Measurements from ENCODE around the gene PPARGC1A. TPM values are rescaled to one million over a fixed set of nuclear protein-coding genes. Genes with fewer than 3 reads are reported as not detected.
A peak's percentile ranks its signal among the peaks of the same experiment; 100 is the strongest.

The PPARGC1A gene
- total and polyA plus RNA-seq, 2 of the 13 experiments (the other 11 are each of a cell fraction or from before 2014, with no cell fraction given): 20.7 to 37.3 TPM

GRCh38 chr4:23887989-23888388, 1.9 kb downstream of the PPARGC1A start:
- no TSS peak for BruUV-seq (replicated peaks)
- CTCF ChIA-PET (ENCODE audit: low intra/inter-chr PET ratio, low total read pairs): no interaction called here
- in situ Hi-C loops (cut with HindIII; ENCODE audit: extremely low pct_ligation_motif_present, low pct_unique_long_range_greater_than_20kb): loop anchor here (25.0 kb wide), 1 partner anchor 699 kb away; the partner anchor contains the start of gene DHX15

GRCh38 chr4:23887173-23887572, 2.7 kb downstream of the PPARGC1A start:
- no peaks in the 10 kb centered on the region for H3K9me3 ChIP-seq (ENCODE audit: low read length)
- BruUV-seq (replicated peaks): no TSS peak
- no peak overlapping the region for H3K27ac ChIP-seq (ENCODE audit: extremely low read length, insufficient read depth, low read length)
- intact Hi-C loops (cut with micrococcal nuclease; ENCODE audit: unreplicated experiment): loop anchor here (10.0 kb wide), 1 partner anchor 102 kb away; no protein-coding TSS in a partner anchor
- in situ Hi-C loops (cut with HindIII; ENCODE audit: extremely low pct_ligation_motif_present, low pct_unique_long_range_greater_than_20kb): loop anchor here (25.0 kb wide), 1 partner anchor 700 kb away; the partner anchor contains the start of gene DHX15
- ATAC-seq: no peak
- H3K4me3 ChIP-seq (replicated peaks in 1 of 3; ENCODE audit: insufficient read depth in 1 of 3, low read depth in 2 of 3, low read length in 3 of 3): peak overlapping the region; percentile 79 to 82 (median 80); a peak in 5 of 6 replicates
- peaks cover 5% of the 10 kb centered on the region for H4K20me1 ChIP-seq (ENCODE audit: insufficient read depth, low read length)
- WGBS (ENCODE audit: low lambda C conversion rate): 88% methylated on average over 3 of the region's 3 CpGs
- FAIRE-seq: no peak
- peaks cover 0 to 4% of the 10 kb centered on the region in 2 experiments; a peak in 1 of 5 replicates for H3K27me3 ChIP-seq (ENCODE audit: control insufficient read depth in 1 of 2, insufficient read depth in 2 of 2, low read length in 2 of 2)
- no peak overlapping the region for H2AFZ ChIP-seq (ENCODE audit: low read length)
- peak overlapping the region; percentile 93 for H3K4me2 ChIP-seq (ENCODE audit: low read depth, low read length)
- TF ChIP-seq RFX3 (CRISPR knock-in tag; IDR thresholded peaks at IDR 0.05) (no peak), SKI (IDR thresholded peaks at IDR 0.05; ENCODE audit: partially characterized antibody) (no peak), FLYWCH1 (CRISPR knock-in tag; IDR thresholded peaks at IDR 0.05) (no peak), KDM4B (CRISPR knock-in tag; IDR thresholded peaks at IDR 0.05) (no peak), ZFYVE20 (CRISPR knock-in tag; IDR thresholded peaks at IDR 0.05; ENCODE audit: borderline replicate concordance, low read depth) (no peak), IKZF1 (IDR thresholded peaks at IDR 0.05) (no peak), ZNF235 (CRISPR knock-in tag; IDR thresholded peaks at IDR 0.05; ENCODE audit: borderline replicate concordance) (no peak), NFIC (IDR thresholded peaks at IDR 0.05; ENCODE audit: low read length) (no peak), FOXA1 (IDR thresholded peaks at IDR 0.05) (no peak), FOXA1 (CRISPR knock-in tag; IDR thresholded peaks at IDR 0.05) (no peak)
- peaks cover 62% of the 10 kb centered on the region for H3K4me1 ChIP-seq (ENCODE audit: insufficient read depth, low read length)
- DNase-seq (ENCODE audit: low spot score): no peak
- peak overlapping the region; percentile 75; the same call in 1 of the 2 replicates for H3K9ac ChIP-seq (ENCODE audit: insufficient read depth, low read depth, low read length)
- ChIA-PET CTCF (ENCODE audit: low intra/inter-chr PET ratio, low total read pairs) (no interaction called here), POLR2A (interaction anchor here (1.0 kb wide), 1 partner anchor 10 kb away, joined by 3 read pairs; no protein-coding TSS in a partner anchor)
- peaks cover 1 to 16% of the 10 kb centered on the region in 2 experiments; a peak in 2 of 5 replicates for H3K36me3 ChIP-seq (replicated peaks in 1 of 2; ENCODE audit: control insufficient read depth in 1 of 2, insufficient read depth in 2 of 2, low read length in 2 of 2)
- peaks cover 60% of the 10 kb centered on the region for H3K79me2 ChIP-seq (ENCODE audit: insufficient read depth, low read length)

More at GRCh38 chr4:23887989-23888388, 1.9 kb downstream of the PPARGC1A start:
- Histone ChIP-seq H3K36me3 (replicated peaks in 1 of 2; ENCODE audit: control insufficient read depth in 1 of 2, insufficient read depth in 2 of 2, low read length in 2 of 2) (peaks cover 1 to 13% of the 10 kb centered on the region in 2 experiments; a peak in 1 of 5 replicates), H3K27me3 (ENCODE audit: control insufficient read depth in 1 of 2, insufficient read depth in 2 of 2, low read length in 2 of 2) (peaks cover 2 to 4% of the 10 kb centered on the region in 2 experiments; a peak in 1 of 5 replicates), H3K4me1 (ENCODE audit: insufficient read depth, low read length) (peaks cover 54% of the 10 kb centered on the region), H3K27ac (ENCODE audit: extremely low read length, insufficient read depth, low read length) (peak overlapping the region; percentile 66), H3K9me3 (ENCODE audit: low read length) (no peaks in the 10 kb centered on the region), H3K4me3 (replicated peaks in 1 of 3; ENCODE audit: insufficient read depth in 1 of 3, low read depth in 2 of 3, low read length in 3 of 3) (peak overlapping the region; percentile 79 to 82 (median 80)), H3K9ac (ENCODE audit: insufficient read depth, low read depth, low read length) (peak overlapping the region; percentile 75), H2AFZ (ENCODE audit: low read length) (no peak overlapping the region), H4K20me1 (ENCODE audit: insufficient read depth, low read length) (peaks cover 5% of the 10 kb centered on the region), H3K79me2 (ENCODE audit: insufficient read depth, low read length) (peaks cover 60% of the 10 kb centered on the region), H3K4me2 (ENCODE audit: low read depth, low read length) (peak overlapping the region; percentile 93)
- intact Hi-C loops (cut with micrococcal nuclease; ENCODE audit: unreplicated experiment): loop anchor here (1.0 to 10.0 kb wide), 2 partner anchors 24 to 103 kb away; no protein-coding TSS in a partner anchor
- DNase-seq (ENCODE audit: low spot score): no peak
- peak; percentile 63 for ATAC-seq
- TF ChIP-seq PHF20 (CRISPR knock-in tag; IDR thresholded peaks at IDR 0.05): no peak
- TF ChIP-seq RBFOX2 (IDR thresholded peaks at IDR 0.05; ENCODE audit: low read depth, low read length): peak; percentile 38
- WGBS (ENCODE audit: low lambda C conversion rate): 25% methylated on average over 7 of the region's 7 CpGs
- FAIRE-seq: no peak
- POLR2A ChIA-PET: interaction anchor here (1.0 kb wide), 1 partner anchor 11 kb away, joined by 3 read pairs; no protein-coding TSS in a partner anchor

Measured in HepG2 (cell line).